K562 (cell line): ENCODE data around the gene RNF26. TPM values are rescaled to one million over a fixed set of nuclear protein-coding genes. Genes with fewer than 3 reads are reported as not detected.

Source experiments
- ATAC-seq: fragments of 200-7000 bp; cut with Tn5 transposase; 3 replicates; pipeline ENCODE4 v1.9.1; 2020; ENCODE audit warnings: moderate library complexity
- BruUV-seq: library from RNA; stranded (reverse); fragments of 400-500 nt; replicated peaks from 2 replicates; lab custom pipeline; 2021; lab: Mats Ljungman, UMichigan
- CTCF ChIA-PET: fragments of 300-600 bp; formaldehyde crosslinking; extraction: SDS; loops from one replicate; lab custom pipeline; 2021; ENCODE audit warnings: low intra/inter-chr PET ratio; lab: Yijun Ruan, JAX
- POLR2A ChIA-PET: fragments of 300-600, 350-650 bp; sonication (Branson Sonifier 250); formaldehyde crosslinking; extraction: SDS; loops from one replicate; lab custom pipeline; 2021; ENCODE audit warnings: antibody characterized with exemption, inconsistent platforms; lab: Yijun Ruan, JAX
- DNase-seq, 4 experiments: peaks; one replicate each; pipeline versions ENCODE4 v3.0.0 to v3.0.0-alpha.2; 2011 to 2018; ENCODE audit warnings: low spot score in 3 of 4, mixed read lengths in 3 of 4; ENCODE audit errors: extremely low read depth in 1 of 4
- FAIRE-seq: peaks from 2 replicates; lab custom pipeline; 2011; peaks lifted over from hg19 to GRCh38; lab: Jason Lieb, UNC
- H2AFZ ChIP-seq: 2 replicates; pipeline ENCODE4 v1.6.0; 2011; ENCODE audit warnings: low read depth, low read length, control low read depth, inconsistent platforms
- H3K27ac ChIP-seq: fragments of 200-600 bp; 3 replicates; pipeline ENCODE4 v1.8.0; 2011; ENCODE audit warnings: low read depth, mild to moderate bottlenecking, control low read depth, inconsistent platforms, low read length, moderate library complexity, mixed read lengths; ENCODE audit errors: extremely low read depth
- H3K27me3 ChIP-seq, 2 experiments: fragments of 300-600 bp in 1 of 2; 2 replicates in 1 of 2; 3 replicates in 1 of 2; pipeline versions ENCODE4 v1.6.0 to v1.8.0; 2011; ENCODE audit warnings: inconsistent platforms in 2 of 2, low read length in 2 of 2, mild to moderate bottlenecking in 1 of 2, mixed read lengths in 1 of 2, moderate library complexity in 1 of 2; ENCODE audit not compliant: control insufficient read depth in 2 of 2, insufficient read depth in 2 of 2
- H3K36me3 ChIP-seq: fragments of 300-600 bp; 3 replicates; pipeline ENCODE4 v1.8.0; 2011; ENCODE audit warnings: mild to moderate bottlenecking, low read length, inconsistent platforms; ENCODE audit not compliant: control insufficient read depth, insufficient read depth
- H3K4me1 ChIP-seq, 2 experiments: fragments of 200-600 bp in 1 of 2; replicated peaks in 1 of 2; 2 replicates in 1 of 2; 3 replicates in 1 of 2; pipeline versions ENCODE4 v1.5.1 to v1.8.0; 2011; ENCODE audit warnings: inconsistent platforms in 2 of 2, low read length in 2 of 2, mild to moderate bottlenecking in 1 of 2, mixed read lengths in 1 of 2, moderate library complexity in 1 of 2; ENCODE audit not compliant: control insufficient read depth in 2 of 2, insufficient read depth in 2 of 2
- H3K4me2 ChIP-seq: 2 replicates; pipeline ENCODE4 v1.6.1; 2011; ENCODE audit warnings: low read length, control low read depth, inconsistent platforms, mixed read lengths; ENCODE audit not compliant: insufficient read depth
- H3K4me3 ChIP-seq: fragments of 200-600 bp; sonication (generic), shearing (Covaris generic); 2 replicates; pipeline ENCODE4 v1.5.1; 2016; ENCODE audit warnings: control low read depth, inconsistent platforms
- H3K79me2 ChIP-seq: fragments of 200-600 bp; 3 replicates; pipeline ENCODE4 v1.8.0; 2011; ENCODE audit warnings: low read length, inconsistent platforms; ENCODE audit not compliant: control insufficient read depth, insufficient read depth
- H3K9ac ChIP-seq, 2 experiments: 2 replicates each; pipeline versions ENCODE4 v1.6.0 to v1.6.1; 2011; ENCODE audit warnings: low read depth in 2 of 2, low read length in 2 of 2, control low read depth in 1 of 2, inconsistent platforms in 1 of 2, mild to moderate bottlenecking in 1 of 2, mixed read lengths in 1 of 2; ENCODE audit not compliant: insufficient read depth in 1 of 2
- H3K9me1 ChIP-seq: one replicate; pipeline ENCODE4 v1.6.0; 2011; ENCODE audit warnings: inconsistent platforms, mild to moderate bottlenecking, low read length, moderate library complexity; ENCODE audit not compliant: control insufficient read depth, insufficient read depth
- H3K9me3 ChIP-seq: replicated peaks from 2 replicates; pipeline ENCODE4 v1.5.1; 2011; ENCODE audit warnings: low read depth, low read length, inconsistent platforms; ENCODE audit not compliant: control insufficient read depth, insufficient read depth
- H4K20me1 ChIP-seq: replicated peaks from 2 replicates; pipeline ENCODE4 v1.6.1; 2011; ENCODE audit warnings: low read length, inconsistent platforms, mixed read lengths; ENCODE audit not compliant: control insufficient read depth, insufficient read depth
- CHD1 ChIP-seq: fragments of 200-600 bp; sonication (generic); IDR thresholded peaks from one replicate; pipeline ENCODE4 v1.6.1; 2012; ENCODE audit warnings: mild to moderate bottlenecking, moderate library complexity, low read length, inconsistent platforms
- CREB5 ChIP-seq: fragments of 250-450 bp; sonication (Bioruptor Pico); IDR thresholded peaks from 2 replicates; pipeline ENCODE4 v1.5.0; 2020; ENCODE audit warnings: mild to moderate bottlenecking
- ELF1 ChIP-seq: fragments of 200-800 bp; sonication (Bioruptor generic); IDR thresholded peaks from 2 replicates; pipeline ENCODE4 v1.6.1; 2016; ENCODE audit warnings: missing genetic modification characterization, missing compliant biosample characterization
- GABPB1 ChIP-seq: sonication (generic); formaldehyde crosslinking; IDR thresholded peaks from 2 replicates; pipeline ENCODE4 v1.8.0; 2022; ENCODE audit warnings: mild to moderate bottlenecking, missing genetic modification reagents
- PTTG1 ChIP-seq: fragments of 450-650 bp; IDR thresholded peaks from 2 replicates; pipeline ENCODE4 v1.6.1; 2016; ENCODE audit warnings: low read depth, mild to moderate bottlenecking, missing genetic modification characterization, missing compliant biosample characterization
- RAD21 ChIP-seq, 2 experiments: fragments of 250-450 bp in 1 of 2; fragments of 450-650 bp in 1 of 2; sonication (Bioruptor Pico) in 1 of 2; formaldehyde crosslinking in 1 of 2; IDR thresholded peaks in 1 of 2; conservative IDR thresholded peaks in 1 of 2; 2 replicates each; pipeline versions ENCODE4 v1.4.0 to v1.8.0; 2020 to 2022; ENCODE audit warnings: mild to moderate bottlenecking in 2 of 2, moderate library complexity in 1 of 2
- WGBS: fragments of 100-300 bp; shearing (Covaris generic); methylation state at CpG from one replicate; pipeline ENCODE4 v1.1.6; 2016; ENCODE audit warnings: low coverage, mixed read lengths; ENCODE audit not compliant: insufficient coverage; ENCODE audit errors: missing lambda C conversion rate; 5-methylcytosine and 5-hydroxymethylcytosine counted together
- in situ Hi-C: fragments of 300-500 bp; cut with MboI; formaldehyde crosslinking; loops from 4 replicates; pipeline ENCODE4 v1.15.0; 2018; ENCODE audit warnings: inconsistent platforms, mixed read lengths
- intact Hi-C: fragments of 100-400 bp; cut with micrococcal nuclease; formaldehyde crosslinking; loops from 2 replicates; pipeline ENCODE4 v1.14.2; 2022
- polyA plus RNA-seq, 8 experiments: library from polyadenylated mRNA; depleted of rRNA in 4 of 8; stranded (reverse) in 5 of 8; unstranded in 3 of 8; fragments of >200 nt; fragmentation: Nextera tagmentation in 2 of 8; fragmentation: Illumina TruSeq in 1 of 8; extraction: Ambion mirVana in 2 of 8; extraction: Trizol in 1 of 8; gene quantifications; 2 replicates each; pipeline versions ENCODE4 v1.2.1 to v1.2.3, GENCODE V29; 2011 to 2014; ENCODE audit warnings: inconsistent platforms in 1 of 8, missing spikeins in 1 of 8
- total RNA-seq, 7 experiments: library from RNA; depleted of rRNA in 6 of 7; stranded (reverse); fragments of >200 nt in 6 of 7; fragmentation: Illumina TruSeq in 2 of 7; extraction: Trizol in 2 of 7; gene quantifications; 2 replicates each; pipeline versions ENCODE4 v1.2.1 to v1.2.3, GENCODE V29; 2011 to 2021; ENCODE audit warnings: low replicate concordance in 1 of 7

RNF26 gene
- total and polyA plus RNA-seq, 9 of the 15 experiments (the other 6 are each of a cell fraction or from before 2014, with no cell fraction given): 5.3 to 53.6 (median 12.7) TPM

DNA sequence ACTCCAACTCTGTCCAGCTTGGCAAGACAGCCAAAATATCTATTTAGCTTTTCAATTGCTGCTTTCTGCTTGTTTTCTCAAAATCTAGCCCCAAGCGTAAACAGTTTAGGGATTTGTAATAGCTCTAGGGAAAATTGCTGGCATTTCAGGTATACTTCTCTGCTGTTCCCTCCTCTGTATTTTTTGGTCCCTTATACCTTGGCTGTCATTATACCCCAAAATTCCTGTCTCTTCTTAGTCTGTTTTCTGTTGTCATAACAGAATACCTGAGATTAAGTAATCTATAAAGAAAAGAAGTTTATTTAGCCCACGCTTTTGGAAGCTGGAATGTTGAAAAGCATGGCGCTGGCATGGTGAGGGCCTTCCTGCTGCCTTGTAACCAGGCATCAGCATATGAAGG lies 40.9 kb upstream of the RNF26 start:
- in situ Hi-C loops (no loop called here), intact Hi-C loops (no loop called here)
- DNase-seq: no peak

More for the DNA sequence above, 40.9 kb upstream of the RNF26 start:
- H3K36me3 ChIP-seq: peaks cover 37% of the 10 kb centered on the region; the same call in 2 of the 3 replicates
- POLR2A ChIA-PET: no interaction called here
- 98% methylated on average over 3 of the region's 3 CpGs for WGBS
- no peaks in the 10 kb centered on the region for H3K4me1 ChIP-seq
- H3K9me3 ChIP-seq: peaks cover 7% of the 10 kb centered on the region
- H3K9me1 ChIP-seq: no peaks in the 10 kb centered on the region
- FAIRE-seq (no peak), ATAC-seq (no peak)
- H3K79me2 ChIP-seq: no peaks in the 10 kb centered on the region
- no peak overlapping the region for H3K9ac ChIP-seq
- no TSS peak for BruUV-seq
- CTCF ChIA-PET: no interaction called here
- no peak overlapping the region for H3K27ac ChIP-seq
- no peak for TF ChIP-seq GABPB1 (CRISPR knock-in tag)
- TF ChIP-seq PTTG1 (tag): no peak
- TF ChIP-seq RAD21 (CRISPR knock-in tag; conservative IDR thresholded peaks at IDR 0.05 in 1 of 2, IDR thresholded peaks at IDR 0.05 in 1 of 2): no peak
- TF ChIP-seq CHD1: no peak
- TF ChIP-seq CREB5 (CRISPR knock-in tag): no peak
- TF ChIP-seq ELF1 (tag): no peak
- no peaks in the 10 kb centered on the region for H3K27me3 ChIP-seq
- H3K4me3 ChIP-seq: no peak overlapping the region
- no peak overlapping the region for H2AFZ ChIP-seq
- H4K20me1 ChIP-seq: no peaks in the 10 kb centered on the region
- no peak overlapping the region for H3K4me2 ChIP-seq
